ENCODE measurements around the gene NPAS3. TPM values are rescaled to one million over a fixed set of nuclear protein-coding genes. Genes with fewer than 3 reads are reported as not detected.

NPAS3 gene
- total and polyA plus RNA-seq, 8 donors = 0.09 to 0.79 (median 0.56) TPM

DNA sequence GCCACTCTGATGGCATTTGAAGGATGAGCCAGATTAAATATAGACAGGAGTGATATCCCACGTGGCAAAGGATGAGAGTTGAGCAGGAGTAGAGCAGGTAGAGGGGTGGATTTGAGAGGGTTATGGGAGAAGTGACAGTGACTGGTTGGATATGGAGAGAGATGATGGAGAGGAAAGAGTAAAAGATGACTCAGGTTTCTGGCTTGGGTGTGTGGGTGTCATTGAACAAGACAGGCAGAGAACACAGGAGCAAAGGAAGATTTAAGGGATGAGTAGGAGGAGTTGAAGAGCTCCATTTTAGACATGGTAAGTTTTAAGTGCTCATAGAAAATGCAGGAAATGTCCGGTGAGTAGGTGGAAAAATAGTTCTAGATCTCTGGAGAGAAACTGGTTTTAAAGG, 875.3 kb downstream of the NPAS3 start:
- Histone ChIP-seq H3K4me3 (no peak overlapping the region), H3K27ac (no peak overlapping the region), H3K27me3 (peaks cover 0 to 4% of the 10 kb centered on the region in 2 donors), H3K36me3 (no peaks in the 10 kb centered on the region), H3K9me3 (no peaks in the 10 kb centered on the region), H3K4me1 (no peaks in the 10 kb centered on the region)
- TF ChIP-seq, protein P1, sequence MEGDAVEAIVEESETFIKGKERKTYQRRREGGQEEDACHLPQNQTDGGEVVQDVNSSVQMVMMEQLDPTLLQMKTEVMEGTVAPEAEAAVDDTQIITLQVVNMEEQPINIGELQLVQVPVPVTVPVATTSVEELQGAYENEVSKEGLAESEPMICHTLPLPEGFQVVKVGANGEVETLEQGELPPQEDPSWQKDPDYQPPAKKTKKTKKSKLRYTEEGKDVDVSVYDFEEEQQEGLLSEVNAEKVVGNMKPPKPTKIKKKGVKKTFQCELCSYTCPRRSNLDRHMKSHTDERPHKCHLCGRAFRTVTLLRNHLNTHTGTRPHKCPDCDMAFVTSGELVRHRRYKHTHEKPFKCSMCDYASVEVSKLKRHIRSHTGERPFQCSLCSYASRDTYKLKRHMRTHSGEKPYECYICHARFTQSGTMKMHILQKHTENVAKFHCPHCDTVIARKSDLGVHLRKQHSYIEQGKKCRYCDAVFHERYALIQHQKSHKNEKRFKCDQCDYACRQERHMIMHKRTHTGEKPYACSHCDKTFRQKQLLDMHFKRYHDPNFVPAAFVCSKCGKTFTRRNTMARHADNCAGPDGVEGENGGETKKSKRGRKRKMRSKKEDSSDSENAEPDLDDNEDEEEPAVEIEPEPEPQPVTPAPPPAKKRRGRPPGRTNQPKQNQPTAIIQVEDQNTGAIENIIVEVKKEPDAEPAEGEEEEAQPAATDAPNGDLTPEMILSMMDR (IDR thresholded peaks at IDR 0.05) = no peak
- intact Hi-C loops (cut with DNase I) = no loop called here
- DNase-seq (no peak), ATAC-seq (no peak)

DNA sequence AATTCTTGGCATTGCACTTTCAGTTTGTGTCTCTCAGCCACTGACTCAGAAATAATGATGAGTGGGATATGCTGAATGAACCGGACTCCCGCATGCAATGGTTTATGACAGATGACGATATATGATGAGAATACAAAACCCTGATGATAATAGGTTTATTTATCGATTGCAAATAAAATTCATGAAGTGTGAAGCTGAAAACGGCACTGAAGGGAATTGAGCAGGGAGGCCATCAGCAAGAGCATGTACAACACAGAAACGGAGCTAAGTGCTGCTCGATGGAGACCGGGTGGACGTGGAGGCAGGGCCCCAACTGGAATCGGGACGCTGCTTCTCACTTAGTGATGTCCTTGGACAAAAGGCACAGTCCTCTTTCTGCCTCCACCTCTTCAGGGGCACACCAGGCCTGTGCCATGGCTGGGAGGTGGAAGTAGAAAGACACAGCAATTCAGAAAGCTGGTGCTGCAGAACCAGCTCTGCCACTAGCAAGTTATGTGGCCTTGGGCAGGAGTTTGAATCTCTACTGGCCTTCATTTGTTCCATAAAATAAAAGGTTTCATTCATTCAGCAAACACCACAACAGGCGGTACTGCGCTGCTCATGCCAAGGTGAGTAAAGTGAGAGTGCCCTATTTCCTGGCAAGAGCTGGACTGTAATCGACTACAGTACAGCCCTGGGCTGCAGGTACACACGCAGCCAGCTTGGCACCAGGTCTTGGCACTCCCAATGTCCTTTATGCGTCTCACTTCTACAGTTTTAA, 895.2 kb downstream of the NPAS3 start:
- H3K36me3 ChIP-seq = no peaks in the 10 kb centered on the region

DNA sequence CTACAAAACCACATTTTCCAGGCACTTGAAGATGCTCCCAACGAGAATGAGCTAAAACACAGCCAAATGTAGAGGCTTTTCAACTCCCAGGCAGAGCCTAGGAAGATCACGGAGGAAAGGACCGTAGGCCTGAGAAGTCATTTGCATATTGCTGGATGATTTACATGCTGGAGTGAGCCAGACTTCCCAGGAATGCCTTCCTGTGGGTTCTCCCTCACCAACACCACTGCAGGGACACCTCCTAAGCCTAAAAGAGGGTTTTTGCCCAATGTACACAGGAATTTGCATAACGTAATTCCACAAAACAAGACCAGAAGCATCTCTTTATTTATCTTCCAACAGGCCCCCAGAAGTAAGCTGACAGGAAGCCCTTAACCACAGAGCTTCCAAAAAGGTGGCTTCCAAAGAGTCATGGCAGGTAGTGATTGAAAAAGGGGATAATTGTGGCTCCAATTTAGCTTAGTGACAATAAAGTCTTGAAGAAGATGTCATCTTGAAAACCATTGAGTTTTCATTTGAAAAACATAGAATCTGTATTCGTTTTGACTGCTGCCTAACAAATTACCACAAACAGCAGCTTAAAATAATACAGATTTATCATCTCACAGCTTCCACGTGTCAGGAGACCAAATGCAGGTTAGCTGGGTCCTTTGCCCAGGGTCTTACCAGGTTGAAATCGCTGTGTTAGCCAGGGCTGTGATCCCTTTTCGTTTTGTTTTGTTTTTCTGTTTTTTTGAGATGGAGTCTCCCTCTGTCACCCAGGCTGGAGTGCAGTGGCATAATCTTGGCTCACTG, 896.0 kb downstream of the NPAS3 start:
- Histone ChIP-seq H3K27ac (no peak overlapping the region), H3K36me3 (no peaks in the 10 kb centered on the region), H3K4me3 (no peak overlapping the region), H3K27me3 (no peaks in the 10 kb centered on the region), H3K4me1 (no peaks in the 10 kb centered on the region), H3K9me3 (no peaks in the 10 kb centered on the region)
- ATAC-seq (no peak), DNase-seq (no peak)
- TF ChIP-seq, protein P1 (IDR thresholded peaks at IDR 0.05) = no peak
- intact Hi-C loops (cut with DNase I) = loop anchor here in 1 of 2 donors (5.0 kb wide), 1 partner anchor 263 kb away; no protein-coding TSS in a partner anchor

More for the DNA sequence above, 895.2 kb downstream of the NPAS3 start:
- Histone ChIP-seq H3K4me1 (no peaks in the 10 kb centered on the region), H3K9me3 (no peaks in the 10 kb centered on the region), H3K27me3 (no peaks in the 10 kb centered on the region), H3K4me3 (no peak overlapping the region), H3K27ac (no peak overlapping the region)
- TF ChIP-seq, protein P1 (IDR thresholded peaks at IDR 0.05) = no peak
- ATAC-seq = no peak
- DNase-seq = peak in 1 of 4 donors; percentile 22
- intact Hi-C loops (cut with DNase I) = no loop called here

DNA sequence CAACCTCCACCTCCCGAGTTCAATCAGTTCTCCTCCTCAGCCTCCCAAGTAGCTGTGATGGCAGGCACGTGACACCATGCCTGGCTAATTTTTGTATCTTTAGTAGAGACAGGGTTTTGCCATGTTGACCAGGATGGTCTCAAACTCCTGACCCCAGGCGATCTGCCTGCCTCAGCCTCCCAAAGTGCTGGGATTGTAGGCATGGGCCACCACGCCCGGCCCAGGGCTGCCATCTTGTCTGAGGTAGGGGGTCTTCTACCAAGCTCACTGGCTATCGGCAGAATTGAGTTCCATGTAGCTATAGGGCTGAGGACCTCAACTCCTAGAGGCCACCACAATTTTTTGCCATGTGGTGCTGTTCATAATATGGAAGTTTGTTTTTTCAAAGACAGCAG, 896.6 kb downstream of the NPAS3 start:
- Histone ChIP-seq H3K4me1 (no peaks in the 10 kb centered on the region), H3K4me3 (no peak overlapping the region), H3K27ac (no peak overlapping the region), H3K27me3 (no peaks in the 10 kb centered on the region), H3K36me3 (no peaks in the 10 kb centered on the region), H3K9me3 (no peaks in the 10 kb centered on the region)
- intact Hi-C loops (cut with DNase I) = loop anchor here in 1 of 2 donors (5.0 kb wide), 1 partner anchor 262 kb away; no protein-coding TSS in a partner anchor
- peak in 1 of 4 donors; percentile 47 for DNase-seq
- TF ChIP-seq, protein P1 (IDR thresholded peaks at IDR 0.05) = no peak
- ATAC-seq = no peak

DNA sequence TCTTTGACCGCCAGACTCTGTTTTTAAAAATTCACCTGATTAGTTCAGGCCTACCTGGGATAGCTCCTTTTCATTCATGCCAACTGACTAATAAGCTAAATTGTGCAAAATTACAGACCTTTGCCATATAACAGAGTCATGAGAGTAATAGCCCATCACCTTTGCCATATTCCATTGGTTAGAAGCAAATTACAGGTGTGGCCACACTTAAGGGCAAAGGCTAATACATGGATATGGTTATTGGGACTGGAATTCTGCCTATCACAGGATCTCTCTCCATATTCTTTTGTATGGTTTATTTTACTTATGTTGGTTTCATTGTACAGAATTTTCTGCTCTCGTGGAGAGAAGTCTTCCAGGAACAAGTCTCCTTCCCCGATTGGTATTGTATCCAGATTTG, 897.0 kb downstream of the NPAS3 start:
- H3K4me1 ChIP-seq = no peaks in the 10 kb centered on the region
- H3K27me3 ChIP-seq = no peaks in the 10 kb centered on the region
- no peak for ATAC-seq
- TF ChIP-seq, protein P1 (IDR thresholded peaks at IDR 0.05) = no peak
- no peak for DNase-seq
- H3K9me3 ChIP-seq = no peaks in the 10 kb centered on the region
- H3K36me3 ChIP-seq = no peaks in the 10 kb centered on the region
- H3K4me3 ChIP-seq = no peak overlapping the region
- H3K27ac ChIP-seq = no peak overlapping the region
- intact Hi-C loops (cut with DNase I) = loop anchor here in 1 of 2 donors (5.0 kb wide), 1 partner anchor 262 kb away; no protein-coding TSS in a partner anchor

Data from left lung (tissue), 10 donors.